RPMI7951 (cell line): ENCODE measurements around the gene BSN. TPM values are rescaled to one million over a fixed set of nuclear protein-coding genes. Genes with fewer than 3 reads are reported as not detected.
"Not testable (repeated sequence)": the region's sequence is repeated elsewhere in the genome, so short reads cannot be mapped to it uniquely, and the experiment has no call there.

Experiments
- DNase-seq: peaks from one replicate; pipeline ENCODE4 v3.0.0-alpha.2; 2012; ENCODE audit warnings: low read depth
- total RNA-seq: library from RNA; depleted of rRNA; stranded (reverse); fragments of >200 nt; shearing (Covaris generic); gene quantifications from 2 replicates; pipeline ENCODE4 v1.2.3, GENCODE V29; 2014

BSN gene
- total RNA-seq, 1 experiment from 2014 or later: under 0.01 TPM

- not testable (repeated sequence) for DNase-seq
Observed at GRCh38 chr3:49690856-49691255, 136.6 kb downstream of the BSN start.

- DNase-seq: not testable (repeated sequence)
Observed at GRCh38 chr3:49691481-49691880, 137.2 kb downstream of the BSN start.

GRCh38 chr3:49694409-49695070 lies 140.3 kb downstream of the BSN start:
- DNase-seq: not testable (repeated sequence)

- not testable (repeated sequence) for DNase-seq
Observed at GRCh38 chr3:49695350-49696015, 141.2 kb downstream of the BSN start.

- DNase-seq: no peak
Observed at GRCh38 chr3:49699281-49699979, 145.2 kb downstream of the BSN start.

GRCh38 chr3:49700014-49700413 lies 145.7 kb downstream of the BSN start:
- DNase-seq: no peak

- no peak for DNase-seq
Observed at GRCh38 chr3:49700453-49701128, 146.3 kb downstream of the BSN start.

- no peak for DNase-seq
Observed at GRCh38 chr3:49701388-49702077, 147.3 kb downstream of the BSN start.

- DNase-seq: no peak
Observed at GRCh38 chr3:49702672-49703071, 148.4 kb downstream of the BSN start.

- peak; percentile 62 for DNase-seq
Observed at GRCh38 chr3:49703443-49703927, 149.2 kb downstream of the BSN start.

- DNase-seq: no peak
Observed at GRCh38 chr3:49703956-49704355, 149.7 kb downstream of the BSN start.

- no peak for DNase-seq
Observed at GRCh38 chr3:49704629-49705028, 150.4 kb downstream of the BSN start.

- no peak for DNase-seq
Observed at GRCh38 chr3:49705390-49705960, 151.2 kb downstream of the BSN start.

GRCh38 chr3:49706456-49707112 lies 152.3 kb downstream of the BSN start:
- DNase-seq: no peak

- DNase-seq: peak; percentile 67
Observed at GRCh38 chr3:49707113-49707480, 152.8 kb downstream of the BSN start.

GRCh38 chr3:49709852-49710251 lies 155.6 kb downstream of the BSN start:
- DNase-seq: no peak

GRCh38 chr3:49711489-49711888 lies 157.2 kb downstream of the BSN start:
- DNase-seq: no peak

- no peak for DNase-seq
Observed at GRCh38 chr3:49712166-49712565, 157.9 kb downstream of the BSN start.

GRCh38 chr3:49712631-49713317 lies 158.5 kb downstream of the BSN start:
- DNase-seq: no peak
